Stimulated activated naive CD4-positive, alpha-beta T cell treated with Interleukin-2 at 50 U/mL for 16 hours (primary cell): ENCODE results near the gene PRR5.
"Not testable (repeated sequence)": the region's sequence is repeated elsewhere in the genome, so short reads cannot be mapped to it uniquely, and the experiment has no call there.

ENCODE experiments used
- DNase-seq: peaks from one replicate; lab custom pipeline; 2025; lab: John Stamatoyannopoulos, UW

PRR5 gene

DNA sequence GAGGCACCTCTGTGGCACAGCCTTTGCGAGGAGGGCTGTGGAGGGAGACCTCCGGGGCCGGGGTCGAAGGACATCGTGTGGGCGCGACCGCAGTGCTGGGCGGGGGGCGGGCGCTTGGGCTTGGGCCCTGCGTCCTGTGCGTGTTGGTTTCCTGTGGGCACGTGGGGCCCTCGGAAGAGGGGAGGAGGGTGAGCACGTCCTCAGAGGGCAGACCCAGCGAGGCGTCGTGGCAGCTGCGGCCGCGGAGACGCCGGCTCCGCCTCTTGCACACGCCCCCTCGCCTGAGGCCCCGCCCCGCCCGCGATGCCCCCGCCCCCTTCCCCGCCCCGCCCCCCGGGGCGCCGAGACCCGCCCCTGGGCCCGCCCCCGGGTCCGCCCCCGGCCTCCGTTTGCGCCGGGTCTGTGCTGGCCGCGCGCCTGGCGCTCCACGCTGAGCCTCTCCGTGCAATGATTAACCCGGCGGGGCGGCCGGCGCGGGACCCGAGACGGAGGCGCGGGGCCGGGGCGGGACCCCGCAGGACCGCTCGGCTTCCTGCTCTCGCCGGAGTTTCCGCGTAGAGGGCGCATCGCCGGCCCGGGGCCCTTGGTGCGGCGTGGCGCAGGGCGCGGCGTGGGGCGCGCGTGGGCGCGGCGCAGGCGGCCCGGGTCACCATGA lies at the start of gene PRR5:
PRR5 (plus strand) TSS at position 381 of the 655 bp plus-strand sequence; CDS start at position 652, 271 bp downstream.
- DNase-seq: peak; percentile 77

DNA sequence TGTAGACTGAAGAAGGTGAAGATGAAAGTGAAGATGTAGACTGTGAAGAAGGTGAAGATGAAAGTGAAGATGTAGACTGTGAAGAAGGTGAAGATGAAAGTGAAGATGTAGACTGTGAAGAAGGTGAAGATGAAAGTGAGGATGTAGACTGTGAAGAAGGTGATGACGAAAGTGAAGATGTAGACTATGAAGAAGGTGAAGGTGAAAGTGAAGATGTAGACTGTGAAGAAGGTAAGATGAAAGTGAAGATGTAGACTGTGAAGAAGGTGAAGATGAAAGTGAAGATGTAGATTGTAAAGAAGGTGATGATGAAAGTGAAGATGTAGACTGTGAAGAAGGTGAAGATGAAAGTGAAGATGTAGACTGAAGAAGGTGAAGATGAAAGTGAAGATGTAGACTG lies 49.1 kb upstream of the PRR5 start:
- not testable (repeated sequence) for DNase-seq

- no peak for DNase-seq
Measured at GRCh38 chr22:44658311-44658953, 43.6 kb upstream of the PRR5 start.

GRCh38 chr22:44659140-44659539 lies 42.9 kb upstream of the PRR5 start:
- DNase-seq: no peak

- no peak for DNase-seq
Measured at GRCh38 chr22:44660051-44660830, 41.8 kb upstream of the PRR5 start.

DNA sequence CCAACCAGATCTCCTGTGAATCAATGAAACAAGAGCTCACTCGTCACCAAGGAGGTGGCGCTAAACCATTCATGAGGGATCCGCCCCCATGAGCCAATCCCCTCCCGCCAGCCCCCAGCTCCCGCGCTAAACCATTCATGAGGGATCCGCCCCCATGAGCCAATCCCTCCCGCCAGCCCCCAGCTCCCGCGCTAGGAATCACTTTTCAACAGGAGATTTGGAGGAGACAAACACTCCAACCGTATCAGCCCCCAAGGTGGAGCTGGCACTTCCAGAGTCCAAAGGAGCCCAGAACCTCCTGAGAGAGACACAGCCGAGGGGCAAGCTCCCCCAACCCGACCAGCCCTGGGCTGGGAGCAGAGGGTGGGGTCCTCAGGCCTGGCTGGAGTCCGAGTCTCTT lies 40.9 kb upstream of the PRR5 start:
- DNase-seq: no peak

DNA sequence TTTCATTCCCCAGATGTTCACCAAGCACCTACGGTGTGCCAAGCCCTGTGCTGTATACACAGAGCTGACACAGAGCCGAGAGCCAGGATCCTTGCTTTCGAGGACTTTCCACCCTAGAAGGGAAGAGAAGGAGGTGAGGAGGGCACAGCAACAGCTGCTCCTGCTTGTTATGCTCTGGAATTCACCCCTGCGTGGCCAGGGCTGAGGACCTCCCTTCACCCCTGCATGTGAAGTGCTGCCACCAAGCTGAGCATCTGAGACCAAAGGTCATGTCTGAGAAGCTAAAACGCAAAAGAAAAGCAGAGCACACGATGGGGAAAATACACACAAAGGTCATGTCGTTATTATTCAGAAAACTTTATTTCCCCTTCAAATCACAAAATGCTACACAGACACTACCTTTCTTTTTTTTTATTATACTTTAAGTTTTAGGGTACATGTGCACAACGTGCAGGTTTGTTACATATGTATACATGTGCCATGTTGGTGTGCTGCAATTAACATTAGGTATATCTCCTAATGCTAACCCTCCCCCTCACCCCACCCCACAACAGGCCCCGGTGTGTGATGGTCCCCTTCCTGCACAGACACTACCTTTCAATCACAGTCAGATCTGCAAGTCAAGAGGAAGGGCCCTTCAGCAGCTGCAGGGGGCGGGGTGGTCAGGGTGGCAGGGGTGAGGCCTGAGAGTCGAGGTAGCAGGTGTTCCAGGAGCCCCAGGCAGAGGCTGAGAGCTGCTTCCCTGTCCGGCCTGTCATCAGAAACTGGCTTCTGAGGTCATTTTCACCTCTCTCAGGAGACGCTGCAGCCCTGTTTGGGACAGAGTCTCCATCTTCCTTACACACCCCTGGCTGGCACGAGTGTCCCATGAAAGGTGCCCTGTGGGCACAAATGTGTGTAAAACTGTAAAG lies 40.1 kb upstream of the PRR5 start:
- DNase-seq: no peak

DNA sequence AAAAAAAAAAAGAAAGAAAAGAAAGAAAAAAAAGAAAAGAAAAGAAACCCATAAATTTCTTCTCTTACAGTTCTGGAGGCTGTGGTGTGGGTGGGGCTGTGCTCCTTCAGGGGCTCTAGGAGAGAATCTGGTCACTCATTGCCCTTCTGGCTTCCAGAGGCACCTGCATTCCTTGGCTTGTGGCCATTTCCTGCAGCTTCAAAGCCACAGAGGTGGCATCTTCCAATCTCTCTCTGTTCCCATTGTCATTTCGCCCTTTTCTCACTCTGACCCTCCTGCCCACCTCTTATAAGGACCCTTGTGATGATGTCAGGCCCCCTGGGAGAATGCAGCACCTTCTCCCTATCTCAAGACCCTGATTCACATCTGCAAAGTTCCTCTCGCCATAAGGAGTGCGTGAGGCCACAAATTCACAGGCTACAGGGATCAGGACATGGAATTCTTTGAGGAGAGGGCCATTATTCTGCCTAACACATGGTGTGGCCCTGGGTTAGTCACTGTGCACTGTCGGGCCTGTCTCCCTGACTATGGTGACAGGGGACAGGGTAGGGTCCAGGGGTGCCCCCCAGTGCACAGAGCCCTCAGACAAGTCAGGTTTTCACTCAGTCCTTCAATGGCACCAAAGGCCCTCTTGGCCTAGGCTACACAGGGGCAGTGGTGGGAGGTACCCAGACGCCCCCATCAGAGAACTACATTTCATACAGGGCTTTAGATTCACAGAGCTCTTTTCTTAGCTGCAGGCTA lies 38.6 kb upstream of the PRR5 start:
- DNase-seq: no peak

- DNase-seq: peak; percentile 35
Measured at GRCh38 chr22:44664149-44664548, 37.9 kb upstream of the PRR5 start.

GRCh38 chr22:44665115-44665514 lies 36.9 kb upstream of the PRR5 start:
- DNase-seq: no peak

DNA sequence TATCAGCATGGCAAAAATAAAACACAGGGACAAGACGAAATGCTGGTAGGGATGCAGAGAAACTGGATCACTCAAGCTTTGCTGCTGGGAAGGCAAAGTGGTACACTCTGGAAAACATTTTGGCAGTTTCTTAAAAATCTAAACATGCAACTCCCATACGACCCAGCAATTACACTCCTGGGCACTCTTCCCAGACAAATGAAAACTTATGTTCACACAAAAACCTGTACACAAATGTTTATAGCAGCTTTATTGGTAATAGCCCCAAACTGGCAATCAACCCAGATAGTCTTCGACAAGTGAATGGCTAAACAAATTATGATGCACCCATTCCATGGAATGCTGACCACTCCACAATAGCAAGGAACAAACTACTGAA lies 35.8 kb upstream of the PRR5 start:
- DNase-seq: no peak

- no peak for DNase-seq
Measured at GRCh38 chr22:44667276-44667675, 34.7 kb upstream of the PRR5 start.

GRCh38 chr22:44667829-44668189 lies 34.2 kb upstream of the PRR5 start:
- peak; percentile 57 for DNase-seq

GRCh38 chr22:44668190-44668885 lies 33.7 kb upstream of the PRR5 start:
- DNase-seq: peak; percentile 43

DNA sequence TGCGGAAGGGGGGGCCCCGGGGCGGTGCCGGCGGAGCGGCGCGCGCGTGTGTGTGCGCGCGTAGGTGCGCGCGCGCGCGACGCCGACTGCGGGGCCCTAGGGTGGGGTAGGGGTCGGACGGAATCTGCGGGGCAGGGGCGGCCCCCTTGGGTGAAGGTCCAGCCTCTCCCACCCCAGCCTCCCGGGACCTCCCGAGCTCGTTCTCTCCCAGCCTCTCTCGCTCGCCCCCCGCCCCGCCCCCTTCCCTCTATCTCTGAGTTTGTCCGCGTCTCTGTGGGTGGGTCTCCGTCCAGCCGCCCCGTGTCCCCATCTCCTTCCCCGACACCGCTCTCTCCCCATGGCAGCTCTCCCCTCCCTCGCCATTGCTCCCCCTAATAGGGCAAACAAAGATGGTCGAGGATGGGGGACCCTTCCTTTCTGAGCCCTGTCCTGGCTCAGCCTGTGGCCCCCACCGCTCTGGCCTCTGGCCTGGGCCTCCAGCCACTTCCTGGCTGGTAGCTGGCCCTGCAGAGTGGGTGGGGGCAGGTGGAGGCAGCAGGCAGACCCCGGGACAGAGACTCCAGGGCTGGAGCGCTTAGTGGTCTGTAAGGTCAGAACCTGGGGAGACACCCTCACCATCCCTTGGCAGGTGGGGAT lies 33.0 kb upstream of the PRR5 start:
- no peak for DNase-seq

DNA sequence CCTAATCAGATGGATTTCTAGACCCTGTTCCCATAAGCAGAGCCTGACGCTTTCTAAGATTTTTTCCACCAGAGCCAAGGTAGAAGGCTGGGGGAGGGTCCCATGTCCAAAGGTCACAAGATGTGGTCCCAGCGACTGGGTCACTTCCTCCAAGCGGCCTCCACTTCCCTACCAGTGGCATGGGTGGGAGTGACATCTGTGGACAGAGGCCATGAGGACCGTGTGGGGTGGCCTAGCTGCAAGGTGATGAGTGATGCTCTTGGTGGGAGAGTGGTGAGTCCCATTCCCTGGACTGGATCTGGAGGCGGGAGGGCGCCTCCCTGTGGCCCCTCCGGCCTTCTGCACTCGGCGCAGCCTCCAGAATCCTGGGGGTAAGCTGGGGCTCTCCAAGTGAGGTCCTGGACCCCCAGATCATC lies 32.4 kb upstream of the PRR5 start:
- no peak for DNase-seq

GRCh38 chr22:44670220-44670988 lies 31.6 kb upstream of the PRR5 start:
- no peak for DNase-seq

- DNase-seq: no peak
Measured at GRCh38 chr22:44671742-44672141, 30.3 kb upstream of the PRR5 start.

DNA sequence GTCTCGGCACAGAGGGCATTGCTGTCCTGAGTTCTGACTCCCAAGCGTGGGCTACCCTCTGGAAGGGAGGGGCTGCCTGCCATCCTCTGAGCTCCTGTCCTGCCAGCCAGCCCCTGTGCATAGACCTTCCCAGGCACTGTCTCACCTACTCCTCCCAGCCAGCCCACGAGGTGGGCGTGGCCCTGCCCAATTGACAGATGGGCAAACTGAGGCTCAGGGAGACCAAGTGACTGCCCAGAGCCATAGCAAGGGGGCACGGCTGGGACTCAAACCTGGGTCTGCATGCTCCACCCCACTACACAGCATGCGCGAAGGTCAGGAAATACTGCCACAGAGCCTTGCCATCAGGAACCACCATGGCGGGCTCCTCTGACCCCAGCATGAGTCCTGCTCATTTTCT lies 29.4 kb upstream of the PRR5 start:
- no peak for DNase-seq

GRCh38 chr22:44673406-44673805 lies 28.6 kb upstream of the PRR5 start:
- no peak for DNase-seq
